NCI-H187 treated with DMSO at 0.1 percent for 48 hours (cell line): ENCODE measurements around the gene POTEI.
"Not testable (repeated sequence)": the region's sequence is repeated elsewhere in the genome, so short reads cannot be mapped to it uniquely, and the experiment has no call there.

Experiments
- DNase-seq: peaks from one replicate; lab custom pipeline; 2025; lab: John Stamatoyannopoulos, UW

The POTEI gene

DNA sequence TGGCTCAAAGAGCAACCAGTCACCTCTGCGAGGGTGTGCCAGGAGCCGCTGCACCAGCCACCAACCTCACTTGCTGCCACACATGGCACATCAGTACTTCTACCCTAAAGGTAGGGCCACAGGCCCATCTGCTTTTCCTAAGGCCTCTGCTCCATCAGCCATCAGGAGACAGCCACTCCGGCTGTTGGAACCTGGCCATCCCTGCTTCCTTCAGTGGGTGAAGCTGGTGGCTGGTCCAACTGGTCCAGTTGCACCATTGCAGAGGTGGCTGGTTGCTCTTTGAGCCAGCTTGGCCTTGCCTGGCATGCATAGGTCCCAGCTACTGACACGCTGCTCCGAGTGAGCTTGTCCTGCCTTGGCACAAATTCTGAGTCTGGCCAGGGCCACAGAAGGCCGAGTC is 53.7 kb downstream of the POTEI start:
- DNase-seq = not testable (repeated sequence)

DNA sequence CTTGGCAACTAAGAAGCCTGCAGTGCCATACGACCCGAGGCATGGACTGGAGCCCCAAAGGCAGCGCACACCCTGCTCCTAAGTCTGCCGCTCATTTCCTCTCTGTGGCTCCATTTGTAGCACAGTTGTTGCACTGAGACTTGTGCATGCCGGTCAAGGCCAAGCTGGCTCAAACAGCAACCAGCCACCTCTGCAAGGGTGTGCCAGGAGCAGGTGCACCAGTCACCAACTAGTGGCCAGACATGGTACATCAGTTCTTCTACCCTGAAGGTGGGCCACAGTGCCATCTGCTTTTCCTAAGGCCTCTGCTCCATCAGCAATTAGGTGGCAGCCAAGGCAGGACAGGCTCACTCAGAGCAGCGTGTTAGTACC is 54.4 kb downstream of the POTEI start:
- DNase-seq = not testable (repeated sequence)

DNA sequence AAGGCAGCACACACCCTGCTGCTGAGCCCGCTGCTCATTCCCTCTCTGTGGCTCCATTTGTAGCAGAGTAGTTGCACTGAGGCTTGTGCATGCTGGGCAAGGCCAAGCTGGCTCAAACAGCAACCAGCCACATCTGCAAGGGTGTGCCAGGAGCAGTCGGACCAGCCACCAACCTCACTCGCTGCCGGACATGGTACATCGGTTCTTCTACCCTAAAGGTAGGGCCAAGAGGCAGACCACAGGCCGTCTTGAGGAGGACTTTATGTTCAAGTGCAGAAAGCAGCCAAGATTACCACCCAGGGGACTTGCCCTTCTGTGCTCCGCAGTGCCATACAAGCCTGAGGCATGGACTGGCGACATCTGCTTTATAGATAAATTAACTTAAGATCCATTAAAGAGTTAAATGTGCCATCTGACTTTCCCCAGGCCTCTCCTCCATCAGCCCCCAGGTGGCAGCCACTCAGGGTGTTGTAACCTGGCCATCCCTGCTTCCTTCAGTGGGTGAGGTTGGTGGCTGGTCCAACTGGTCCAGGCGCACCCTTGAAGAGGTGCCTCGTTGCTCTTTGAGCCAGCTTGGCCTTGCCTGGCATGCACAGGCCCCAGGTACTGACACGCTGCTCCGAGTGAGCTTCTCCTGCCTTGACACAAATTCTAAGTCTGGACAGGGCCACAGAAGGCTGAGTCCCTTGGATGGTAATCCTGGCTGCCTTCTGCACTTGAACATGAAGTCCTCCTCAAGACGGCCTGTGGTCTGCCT is 55.0 kb downstream of the POTEI start:
- not testable (repeated sequence) for DNase-seq

DNA sequence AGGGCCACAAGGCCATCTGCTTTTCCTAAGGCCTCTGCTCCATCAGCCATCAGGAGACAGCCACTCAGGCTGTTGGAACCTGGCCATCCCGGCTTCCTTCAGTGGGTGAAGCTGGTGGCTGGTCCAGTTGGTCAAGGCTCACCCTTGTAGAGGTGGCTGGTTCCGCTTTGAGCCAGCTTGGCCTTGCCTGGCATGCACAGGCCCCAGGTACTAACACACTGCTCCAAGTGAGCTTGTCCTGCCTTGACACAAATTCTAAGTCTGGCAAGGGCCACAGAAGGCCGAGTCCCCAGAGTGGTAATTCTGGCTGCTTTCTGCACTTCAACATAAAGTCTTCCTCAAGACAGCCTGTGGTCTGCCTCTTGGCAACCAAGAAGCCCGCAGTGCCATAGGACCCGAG is 56.2 kb downstream of the POTEI start:
- DNase-seq = not testable (repeated sequence)

DNA sequence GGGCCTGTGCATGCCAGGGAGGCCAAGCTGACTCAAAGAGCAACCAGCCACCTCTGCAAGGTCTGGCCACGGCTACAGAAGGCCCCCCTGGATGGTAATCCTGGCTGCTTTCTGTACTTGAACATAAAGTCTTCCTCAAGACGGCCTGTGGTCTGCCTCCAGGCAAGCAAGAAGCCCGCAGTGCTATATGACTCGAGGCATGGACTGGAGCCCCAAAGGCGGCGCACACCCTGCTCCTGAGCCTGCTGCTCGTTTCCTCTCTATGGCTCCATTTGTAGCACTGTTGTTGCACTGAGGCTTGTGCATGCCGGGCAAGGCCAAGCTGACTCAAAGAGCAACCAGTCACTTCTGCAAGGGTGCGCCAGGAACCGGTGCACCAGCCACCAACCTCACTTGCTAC is 57.3 kb downstream of the POTEI start:
- DNase-seq = not testable (repeated sequence)

DNA sequence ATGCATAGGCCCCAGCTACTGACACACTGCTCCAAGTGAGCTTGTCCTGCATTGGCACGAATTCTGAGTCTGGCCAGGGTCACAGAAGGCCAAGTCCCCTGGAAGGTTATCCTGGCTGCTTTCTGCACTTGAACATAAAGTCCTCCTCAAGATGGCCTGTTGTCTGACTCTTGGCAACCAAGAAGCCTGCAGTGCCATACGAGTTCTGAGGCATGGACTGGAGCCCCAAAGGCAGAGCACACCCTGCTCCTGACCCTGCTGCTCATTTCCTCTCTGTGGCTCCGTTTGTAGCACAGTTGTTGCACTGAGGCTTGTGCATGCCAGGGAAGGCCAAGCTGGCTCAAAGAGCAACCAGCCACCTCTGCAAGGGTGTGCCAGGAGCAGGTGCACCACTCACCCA is 57.9 kb downstream of the POTEI start:
- DNase-seq = not testable (repeated sequence)

DNA sequence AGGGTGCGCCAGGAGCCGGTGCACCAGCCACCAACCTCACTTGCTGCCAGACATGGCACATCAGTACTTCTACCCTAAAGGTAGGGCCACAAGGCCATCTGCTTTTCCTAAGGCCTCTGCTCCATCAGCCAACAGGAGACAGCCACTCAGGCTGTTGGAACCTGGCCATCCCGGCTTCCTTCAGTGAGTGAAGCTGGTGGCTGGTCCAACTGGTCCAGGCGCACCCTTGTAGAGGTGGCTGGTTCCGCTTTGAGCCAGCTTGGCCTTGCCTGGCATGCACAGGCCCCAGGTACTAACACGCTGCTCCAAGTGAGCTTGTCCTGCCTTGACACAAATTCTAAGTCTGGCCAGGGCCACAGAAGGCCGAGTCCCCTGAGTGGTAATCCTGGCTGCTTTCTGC is 58.8 kb downstream of the POTEI start:
- not testable (repeated sequence) for DNase-seq

DNA sequence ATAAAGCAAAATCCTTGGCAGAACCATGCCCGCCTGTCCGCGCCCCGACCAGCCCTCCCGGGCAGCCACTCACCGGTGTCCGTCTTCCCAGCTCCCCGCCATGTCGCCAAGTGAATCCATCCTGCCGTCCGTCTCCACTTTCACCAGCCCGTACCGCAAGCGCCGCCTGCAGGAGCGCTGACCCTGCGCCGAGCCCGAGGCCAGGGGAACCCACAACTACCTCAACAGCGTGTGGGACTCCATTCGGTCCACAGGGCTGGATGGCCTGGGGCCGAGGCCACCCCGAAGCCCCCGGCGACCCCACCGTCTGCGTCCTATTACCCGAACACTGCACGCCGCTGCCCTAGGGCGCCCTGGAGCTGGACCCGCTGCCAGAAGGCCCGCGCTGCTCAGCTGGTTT is 81.5 kb downstream of the POTEI start:
- DNase-seq = not testable (repeated sequence)

DNA sequence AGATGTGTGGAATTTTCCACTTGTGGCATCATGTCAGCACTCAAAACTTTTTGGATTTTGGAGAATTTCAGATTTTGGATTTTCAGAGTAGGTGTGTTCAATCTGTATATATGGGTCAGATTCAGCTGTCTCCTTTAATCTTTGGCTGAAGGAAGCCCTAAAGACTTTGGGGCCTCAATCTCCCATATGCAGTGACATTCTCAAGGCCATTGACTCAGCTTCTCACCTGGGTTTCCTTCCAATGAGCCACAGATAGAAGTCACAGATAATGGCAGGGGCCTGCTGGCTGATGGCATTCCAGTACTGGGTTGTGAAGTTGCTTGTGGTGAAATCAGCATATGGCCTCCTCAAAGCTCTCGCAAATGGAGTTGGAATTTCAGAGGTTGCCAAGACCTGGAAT is 90.3 kb downstream of the POTEI start:
- DNase-seq = not testable (repeated sequence)

DNA sequence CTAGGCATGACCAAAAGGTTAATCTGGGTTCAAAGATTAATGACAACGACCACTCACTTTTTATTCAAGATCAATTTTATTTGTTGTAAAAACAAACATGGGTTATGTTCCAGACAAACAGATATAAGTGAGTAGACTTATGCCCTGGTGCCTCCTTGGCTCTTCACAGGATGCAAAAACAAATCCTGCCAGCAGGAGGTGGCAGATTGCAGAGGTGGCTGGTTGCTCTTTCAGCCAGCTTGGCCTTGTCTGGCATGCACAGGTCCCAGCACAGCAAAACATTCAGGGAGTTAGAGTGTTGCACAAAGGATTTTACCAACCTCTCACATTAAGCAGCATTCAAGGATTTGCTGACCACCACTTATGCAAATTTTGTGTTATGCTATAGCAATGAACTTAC is 92.4 kb downstream of the POTEI start:
- not testable (repeated sequence) for DNase-seq
